ENCODE results near the gene SPTBN1.

- TF ChIP-seq POLR2A (IDR thresholded peaks at IDR 0.05) (no peak), CTCF (IDR thresholded peaks at IDR 0.05) (no peak), EP300 (IDR thresholded peaks at IDR 0.05) (no peak)
Observed at GRCh38 chr2:54438271-54438670, 17.9 kb upstream of the SPTBN1 start.

All from ovary (tissue), 3 donors.